Measurements from ENCODE around the gene TWIST2. TPM values are rescaled to one million over a fixed set of nuclear protein-coding genes. Genes with fewer than 3 reads are reported as not detected.

The TWIST2 gene
- total and polyA plus RNA-seq, 7 donors = 0.58 to 1.2 (median 0.90) TPM

DNA sequence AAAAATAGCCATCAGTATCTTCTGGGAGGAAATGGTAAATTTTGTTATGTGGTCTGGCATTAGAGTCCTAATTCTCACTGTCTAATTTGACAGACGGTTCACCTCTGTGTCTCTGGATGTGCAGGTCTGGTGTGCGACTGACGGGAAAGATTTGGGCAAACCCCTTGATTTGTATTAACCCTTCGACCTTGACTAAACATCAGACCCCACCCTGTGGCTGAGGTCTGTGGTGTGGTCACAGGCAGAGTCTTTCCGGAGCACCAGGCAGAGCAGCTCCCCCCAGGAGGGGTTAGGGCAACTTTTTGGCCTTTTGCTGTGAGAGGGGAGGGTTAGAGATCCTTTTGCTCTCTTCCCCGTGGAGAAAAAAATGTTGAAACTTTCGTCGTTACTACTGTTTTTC is 6.4 kb downstream of the TWIST2 start:
- no peaks in the 10 kb centered on the region for H3K4me1 ChIP-seq
- H3K36me3 ChIP-seq (ENCODE audit: insufficient read depth in 1 of 2, low read depth in 1 of 2) = no peaks in the 10 kb centered on the region
- no peak for DNase-seq
- H3K27me3 ChIP-seq (ENCODE audit: insufficient read depth in 3 of 3, low read length in 2 of 3) = peaks cover 8 to 79% (median 16%) of the 10 kb centered on the region in 3 donors
- no peak overlapping the region for H3K27ac ChIP-seq
- no peak for ATAC-seq
- intact Hi-C loops (cut with DNase I) = no loop called here
- TF ChIP-seq CTCF (IDR thresholded peaks at IDR 0.05) = no peak
- H3K9me3 ChIP-seq = no peaks in the 10 kb centered on the region
- WGBS, 3 donors = 55 to 66% (median 58%) methylated on average over 8 of the region's 8 CpGs
- no peak overlapping the region for H3K4me3 ChIP-seq

DNA sequence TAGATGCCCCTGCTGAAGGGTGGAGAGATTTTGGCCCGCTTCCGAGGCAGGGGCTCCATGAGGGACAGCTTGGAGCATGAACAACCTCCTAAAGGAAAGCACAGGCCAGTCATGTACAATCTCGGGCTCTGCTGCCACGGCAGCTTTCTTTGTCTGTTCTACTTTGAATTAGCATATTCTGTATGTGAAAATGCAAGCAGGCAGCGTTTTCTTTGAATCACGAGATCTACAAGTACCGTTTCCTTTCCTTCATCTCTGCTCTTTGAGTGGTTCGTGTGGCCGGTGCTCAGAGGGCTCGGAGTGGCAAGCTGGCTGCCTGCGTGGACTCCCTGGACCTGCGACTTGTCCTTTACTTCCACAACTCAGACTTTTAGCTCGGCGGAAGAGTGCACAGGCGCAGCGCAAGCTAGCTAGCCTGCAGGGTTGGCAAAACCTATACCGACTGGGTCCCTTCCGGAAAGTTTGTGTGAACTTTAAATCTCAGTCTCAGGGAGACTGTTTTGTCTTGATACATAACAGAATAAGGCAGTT is 6.9 kb downstream of the TWIST2 start:
- WGBS, 3 donors = 84 to 88% (median 87%) methylated on average over 18 of the region's 18 CpGs
- no peak for DNase-seq
- intact Hi-C loops (cut with DNase I) = no loop called here
- no peaks in the 10 kb centered on the region for H3K4me1 ChIP-seq
- TF ChIP-seq CTCF (IDR thresholded peaks at IDR 0.05) = no peak
- no peak overlapping the region for H3K4me3 ChIP-seq
- no peak for ATAC-seq
- H3K27me3 ChIP-seq (ENCODE audit: insufficient read depth in 3 of 3, low read length in 2 of 3) = peaks cover 8 to 79% (median 13%) of the 10 kb centered on the region in 3 donors
- H3K36me3 ChIP-seq (ENCODE audit: insufficient read depth in 1 of 2, low read depth in 1 of 2) = no peaks in the 10 kb centered on the region
- no peaks in the 10 kb centered on the region for H3K9me3 ChIP-seq
- H3K27ac ChIP-seq = no peak overlapping the region

DNA sequence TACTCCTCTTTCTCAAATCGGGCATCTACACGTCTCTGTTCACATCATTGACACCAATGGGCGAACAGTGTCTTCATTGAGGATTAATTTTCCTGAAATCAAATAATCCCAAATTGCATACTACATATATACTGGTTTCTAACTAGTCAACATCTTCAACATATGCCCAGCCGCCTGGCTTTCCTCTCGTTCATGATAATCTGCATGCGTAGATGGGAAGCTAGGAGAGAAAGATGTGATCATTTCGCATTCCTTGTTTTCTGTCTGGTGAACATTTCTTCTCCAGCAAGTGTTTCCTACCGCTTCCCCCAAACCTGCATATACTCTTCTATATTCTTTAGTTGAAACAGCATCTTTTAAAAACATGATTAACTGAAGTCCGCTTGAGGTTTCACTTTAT is 7.4 kb downstream of the TWIST2 start:
- H3K4me1 ChIP-seq = no peaks in the 10 kb centered on the region
- peaks cover 6 to 75% (median 15%) of the 10 kb centered on the region in 3 donors for H3K27me3 ChIP-seq (ENCODE audit: insufficient read depth in 3 of 3, low read length in 2 of 3)
- H3K27ac ChIP-seq = no peak overlapping the region
- WGBS, 3 donors = 90 to 93% (median 90%) methylated on average over 9 of the region's 9 CpGs
- ATAC-seq (no peak), DNase-seq (no peak)
- H3K36me3 ChIP-seq (ENCODE audit: insufficient read depth in 1 of 2, low read depth in 1 of 2) = no peaks in the 10 kb centered on the region
- H3K9me3 ChIP-seq = no peaks in the 10 kb centered on the region
- no peak overlapping the region for H3K4me3 ChIP-seq
- intact Hi-C loops (cut with DNase I) = no loop called here
- TF ChIP-seq CTCF (IDR thresholded peaks at IDR 0.05) = no peak

GRCh38 chr2:238855891-238856580 is 8.2 kb downstream of the TWIST2 start:
- no peaks in the 10 kb centered on the region for H3K4me1 ChIP-seq
- TF ChIP-seq CTCF (IDR thresholded peaks at IDR 0.05) = no peak
- WGBS, 3 donors = 68 to 79% (median 74%) methylated on average over 12 of the region's 12 CpGs
- H3K27ac ChIP-seq = no peak overlapping the region
- no peaks in the 10 kb centered on the region for H3K36me3 ChIP-seq (ENCODE audit: insufficient read depth in 1 of 2, low read depth in 1 of 2)
- H3K4me3 ChIP-seq = no peak overlapping the region
- ATAC-seq (no peak), DNase-seq (no peak)
- H3K27me3 ChIP-seq (ENCODE audit: insufficient read depth in 3 of 3, low read length in 2 of 3) = peaks cover 6 to 68% (median 15%) of the 10 kb centered on the region in 3 donors
- intact Hi-C loops (cut with DNase I) = no loop called here
- H3K9me3 ChIP-seq = no peaks in the 10 kb centered on the region
